GM18858 (cell line): ENCODE results near the gene LIX1L.

ENCODE experiments used
- ATAC-seq: cut with Tn5 transposase; IDR thresholded peaks from one replicate; pipeline ENCODE4 v1.9.1; 2021; ENCODE audit not compliant: unreplicated experiment

Gene LIX1L

DNA sequence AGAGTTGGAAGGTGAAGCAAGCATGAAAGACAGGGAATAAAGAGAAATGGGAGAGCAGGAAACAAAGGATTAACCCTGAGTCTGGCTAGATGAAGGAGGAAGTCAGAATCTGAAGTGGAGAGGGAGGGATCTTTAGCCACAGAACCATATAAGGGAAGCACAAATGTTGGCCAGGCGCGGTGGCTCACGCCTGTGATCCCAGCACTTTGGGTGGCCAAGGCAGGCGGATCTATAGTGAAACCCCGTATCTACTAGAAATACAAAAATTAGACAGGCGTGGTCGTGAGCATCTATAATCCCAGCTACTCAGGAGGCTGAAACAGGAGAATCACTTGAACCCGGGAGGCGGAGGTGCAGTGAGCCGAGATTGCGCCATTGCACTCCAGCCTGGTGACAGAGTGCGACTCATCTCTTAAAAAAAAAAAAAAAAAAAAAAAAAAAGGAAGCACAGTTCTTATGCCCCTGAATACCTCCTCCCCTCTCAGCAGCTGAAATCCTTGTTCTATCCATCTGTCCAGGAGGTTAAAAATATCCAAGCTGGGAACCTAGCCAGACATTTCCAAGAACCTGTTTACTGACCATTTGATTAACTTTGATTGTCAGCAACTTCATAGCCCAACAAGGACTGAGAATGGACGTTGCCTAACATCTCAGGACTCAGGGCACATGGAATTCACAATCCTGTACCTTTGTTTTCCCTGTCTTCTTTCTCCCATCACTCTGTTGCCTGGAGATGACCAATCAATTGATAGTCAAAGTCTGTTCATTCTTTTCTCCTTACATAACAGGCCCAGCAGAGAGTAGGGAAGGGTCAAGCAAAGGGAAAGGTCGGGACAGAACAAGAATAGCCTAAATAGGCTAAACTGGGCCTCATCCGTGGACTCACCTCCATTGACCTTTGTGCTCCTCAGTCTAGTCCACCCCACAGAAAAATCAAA is 28.0 kb upstream of the LIX1L start:
- ATAC-seq, result no peak

DNA sequence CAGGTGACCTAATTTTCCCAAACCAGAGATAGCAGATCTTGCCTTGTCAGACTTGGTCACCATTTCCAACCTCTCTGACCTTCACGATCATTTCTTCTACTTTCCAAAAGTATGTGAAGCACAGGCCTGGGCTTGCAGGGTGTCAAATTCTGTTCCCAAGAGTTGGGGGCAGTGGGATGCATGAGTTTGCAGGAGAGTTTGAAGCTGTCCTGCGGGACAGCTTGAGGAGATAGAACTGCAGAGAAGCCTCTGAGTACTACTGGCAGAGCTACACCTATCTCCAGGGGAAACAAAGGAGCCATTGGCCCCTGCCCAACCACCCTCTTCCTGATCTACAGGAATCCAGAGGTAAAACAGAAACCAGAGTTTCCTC is 27.3 kb upstream of the LIX1L start:
- no peak for ATAC-seq

DNA sequence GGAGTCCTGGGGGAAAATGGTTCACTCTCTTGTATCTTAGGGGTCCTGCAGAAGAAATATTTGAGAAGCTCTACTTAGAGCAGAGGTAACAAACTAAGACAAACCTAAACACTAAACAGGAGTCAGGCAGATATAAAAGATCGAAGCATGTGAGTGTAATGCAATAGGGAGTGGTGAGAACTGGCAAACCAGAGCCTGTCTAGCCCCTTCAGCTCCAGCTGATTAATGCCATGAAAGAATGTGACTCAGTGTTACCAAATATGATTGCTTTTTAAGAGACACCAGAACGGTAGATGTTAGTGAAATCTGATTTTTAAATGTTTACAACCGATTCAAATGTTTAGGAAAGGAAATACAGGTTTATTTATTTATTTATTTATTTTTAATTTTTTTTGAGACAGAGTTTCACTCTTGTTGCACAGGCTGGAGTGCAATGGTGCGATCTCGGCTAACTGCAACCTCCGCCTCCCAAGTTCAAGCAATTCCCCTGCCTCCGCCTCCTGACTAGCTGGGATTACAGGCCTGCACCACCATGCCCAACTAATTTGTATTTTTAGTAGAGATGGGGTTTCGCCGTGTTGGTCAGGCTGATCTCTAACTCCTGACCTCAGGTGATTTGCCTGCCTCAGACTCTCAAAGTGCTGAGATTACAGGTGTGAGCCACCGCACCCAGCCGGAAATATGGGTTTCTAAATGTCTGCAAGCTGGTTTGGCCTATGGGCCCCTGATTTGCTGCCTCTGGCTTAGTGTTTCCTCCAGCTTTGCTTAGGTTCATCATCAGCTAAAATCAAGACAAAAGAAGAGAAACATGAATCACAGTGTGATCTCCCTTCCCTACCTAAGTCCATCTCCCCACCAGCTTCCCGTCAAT is 26.4 kb upstream of the LIX1L start:
- ATAC-seq, result no peak

DNA sequence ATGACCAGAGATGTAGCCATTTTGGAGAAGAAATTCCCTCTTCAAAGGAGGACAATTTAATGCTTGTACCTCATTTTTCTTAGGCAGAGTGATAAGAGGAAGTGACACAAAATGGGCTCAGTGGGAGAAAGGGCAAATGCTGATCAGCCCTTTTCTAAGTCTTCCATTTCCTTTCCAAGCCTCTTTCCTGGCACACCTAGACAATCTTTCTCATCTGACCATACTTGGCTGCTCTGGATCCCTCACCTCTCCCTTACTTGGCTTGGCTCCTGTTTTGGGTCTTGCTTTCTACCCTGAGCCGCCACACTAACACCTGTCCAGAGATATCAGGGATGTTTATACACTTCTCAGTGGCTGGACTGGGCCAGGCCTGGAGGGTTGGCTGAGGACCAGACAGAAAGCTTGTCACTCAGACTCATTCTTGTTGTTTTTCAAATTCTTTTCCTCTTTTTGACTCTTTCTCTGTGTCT is 25.4 kb upstream of the LIX1L start:
- ATAC-seq, result no peak

DNA sequence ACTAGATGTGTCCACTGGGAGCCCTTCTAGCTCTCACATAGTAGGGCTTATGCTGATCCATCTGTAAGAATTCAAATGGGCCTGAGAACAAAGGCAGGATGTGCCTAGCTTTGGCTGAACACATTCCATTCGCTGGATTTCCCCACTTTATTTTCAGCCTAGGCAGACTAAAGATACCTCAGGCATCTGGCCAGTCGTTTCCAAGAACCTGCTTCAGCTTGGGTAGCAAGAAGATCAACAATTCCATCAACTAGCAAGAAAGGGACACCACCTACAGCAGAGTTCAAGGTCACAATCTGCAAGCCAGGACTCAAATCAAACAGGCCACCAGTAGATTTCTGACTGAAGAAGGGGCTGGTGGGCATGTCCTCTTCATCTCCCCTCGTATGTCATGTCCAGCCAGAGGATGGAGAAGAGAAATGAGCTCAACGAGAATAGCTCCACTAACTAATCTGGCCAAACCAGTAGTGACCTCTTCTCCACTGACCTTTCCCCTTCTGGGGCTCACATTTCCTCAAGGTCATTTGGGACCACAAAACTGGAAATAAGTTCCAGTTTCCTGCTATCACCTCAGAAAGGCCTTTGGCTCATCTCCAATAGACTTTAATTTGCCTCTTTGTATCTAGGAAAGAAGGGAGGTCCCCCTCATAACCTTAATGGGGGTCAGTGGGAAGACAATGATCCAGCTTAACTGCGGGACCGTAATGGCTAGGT is 24.4 kb upstream of the LIX1L start:
- no peak for ATAC-seq

DNA sequence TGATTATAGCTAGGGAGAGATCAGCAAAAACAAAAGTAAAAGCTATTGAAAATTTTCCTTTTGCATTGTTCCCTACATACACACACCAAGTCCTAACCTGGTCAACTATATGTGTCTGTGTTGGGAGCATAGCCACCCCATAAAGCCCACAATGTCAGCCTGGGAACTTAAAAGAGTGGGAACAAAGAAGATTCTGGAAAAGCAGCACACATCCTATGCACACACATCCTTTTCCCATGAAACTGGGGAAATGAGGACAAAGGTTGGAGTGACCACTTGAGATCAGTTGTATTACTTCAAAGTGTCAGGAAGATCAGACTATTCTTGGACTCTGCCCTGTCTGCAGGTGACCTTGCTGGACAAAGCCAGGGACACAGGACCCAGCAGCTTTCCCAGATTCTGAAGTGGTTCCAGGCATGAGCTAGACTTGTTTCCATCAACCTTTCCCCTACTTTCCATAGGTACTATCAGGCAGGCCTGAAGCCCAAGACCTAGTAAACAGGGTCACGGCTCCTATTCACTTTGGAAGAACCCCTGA is 22.7 kb upstream of the LIX1L start:
- no peak for ATAC-seq

DNA sequence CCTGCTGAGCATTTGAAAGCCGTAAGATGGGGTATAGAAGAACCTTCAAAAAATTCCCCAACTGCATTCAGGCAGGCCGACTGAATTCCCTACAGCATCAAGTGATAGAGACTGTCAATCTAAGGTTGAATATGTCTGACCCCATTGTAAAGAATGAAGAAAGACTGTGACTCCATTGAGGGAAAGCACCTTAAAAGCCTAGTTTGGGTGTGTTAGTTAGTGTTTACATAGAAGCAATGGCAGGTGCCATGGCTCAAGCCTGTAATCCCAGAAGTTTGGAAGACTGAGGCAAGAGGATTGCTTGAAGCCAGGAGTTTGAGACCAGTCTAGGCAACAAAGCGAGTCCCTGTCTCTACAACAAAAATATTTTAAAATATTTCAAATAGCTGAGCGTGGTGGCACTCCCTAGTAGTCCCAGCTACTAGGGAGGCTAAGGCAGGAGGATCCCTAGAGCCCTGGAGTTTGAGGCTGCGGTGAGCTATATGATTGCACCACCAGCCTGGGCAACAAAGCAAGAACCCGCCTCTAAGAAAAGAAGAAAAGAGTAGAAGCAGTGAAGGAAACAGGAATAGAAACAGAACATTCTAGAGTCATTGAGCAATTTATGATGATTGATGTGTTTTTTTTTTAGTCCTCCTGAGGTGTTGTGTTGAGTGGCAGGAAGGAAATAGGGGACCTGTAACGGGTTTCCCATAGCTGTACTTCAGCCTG is 22.1 kb upstream of the LIX1L start:
- ATAC-seq, result no peak

DNA sequence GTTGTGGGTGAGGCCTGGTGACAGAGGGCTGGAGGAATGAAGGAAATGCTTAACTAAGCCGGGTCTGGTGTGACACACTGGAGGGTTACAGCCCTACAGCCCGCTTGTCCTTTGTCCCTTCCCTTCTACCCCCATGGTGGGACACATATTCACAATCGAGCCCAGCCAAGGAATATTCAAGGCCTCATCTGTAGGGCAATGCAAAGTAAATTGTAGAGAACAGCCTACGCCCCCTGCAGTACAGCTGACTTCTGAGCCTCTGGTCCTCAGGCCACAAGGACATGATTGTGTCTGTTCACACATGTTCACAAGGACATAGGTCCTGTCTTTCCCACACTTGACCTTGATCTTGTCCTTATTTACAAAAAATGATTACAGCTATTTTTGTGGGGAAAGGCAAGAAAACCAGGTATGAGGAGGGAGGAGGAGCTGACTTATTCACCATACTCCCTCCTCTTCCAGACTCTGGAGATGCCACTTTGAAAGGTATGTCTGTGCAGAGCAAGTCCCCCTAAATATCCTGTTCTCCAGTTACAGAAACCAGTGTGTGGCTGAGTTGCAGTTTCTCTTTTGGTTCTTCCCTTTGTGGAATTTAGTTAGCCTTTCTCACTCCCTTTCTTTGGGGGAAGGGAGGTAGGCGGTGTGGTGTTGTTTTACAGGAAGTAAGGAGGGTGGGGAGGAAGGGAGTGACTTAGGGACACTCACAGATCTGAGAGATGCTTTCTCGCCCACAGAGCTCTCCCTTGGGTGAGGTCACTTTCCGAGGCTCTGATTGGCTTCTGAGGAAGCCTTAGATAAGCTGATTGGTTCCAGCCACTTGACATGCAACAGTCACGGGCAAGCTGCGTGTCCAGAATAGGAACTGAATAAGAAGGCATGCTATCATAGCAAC is 21.3 kb upstream of the LIX1L start:
- ATAC-seq, result peak; percentile 90

DNA sequence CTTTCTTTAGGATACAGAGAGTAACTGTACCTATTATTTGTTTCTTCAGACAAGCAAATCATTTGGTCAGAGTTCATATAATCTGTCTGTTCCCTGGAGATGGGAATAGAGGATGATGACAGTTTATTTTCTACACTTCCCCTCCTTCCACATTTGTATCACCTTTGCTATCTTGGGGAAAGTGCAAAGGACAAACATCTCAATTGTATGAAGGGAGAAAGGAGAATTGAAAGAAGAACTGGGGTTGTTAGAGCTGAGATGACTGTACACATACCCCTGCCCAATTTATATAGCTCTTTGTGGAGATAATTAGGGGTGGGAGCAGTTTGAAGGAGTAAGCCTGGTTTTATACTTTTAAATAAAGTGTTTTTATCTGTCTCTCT is 20.6 kb upstream of the LIX1L start:
- no peak for ATAC-seq

DNA sequence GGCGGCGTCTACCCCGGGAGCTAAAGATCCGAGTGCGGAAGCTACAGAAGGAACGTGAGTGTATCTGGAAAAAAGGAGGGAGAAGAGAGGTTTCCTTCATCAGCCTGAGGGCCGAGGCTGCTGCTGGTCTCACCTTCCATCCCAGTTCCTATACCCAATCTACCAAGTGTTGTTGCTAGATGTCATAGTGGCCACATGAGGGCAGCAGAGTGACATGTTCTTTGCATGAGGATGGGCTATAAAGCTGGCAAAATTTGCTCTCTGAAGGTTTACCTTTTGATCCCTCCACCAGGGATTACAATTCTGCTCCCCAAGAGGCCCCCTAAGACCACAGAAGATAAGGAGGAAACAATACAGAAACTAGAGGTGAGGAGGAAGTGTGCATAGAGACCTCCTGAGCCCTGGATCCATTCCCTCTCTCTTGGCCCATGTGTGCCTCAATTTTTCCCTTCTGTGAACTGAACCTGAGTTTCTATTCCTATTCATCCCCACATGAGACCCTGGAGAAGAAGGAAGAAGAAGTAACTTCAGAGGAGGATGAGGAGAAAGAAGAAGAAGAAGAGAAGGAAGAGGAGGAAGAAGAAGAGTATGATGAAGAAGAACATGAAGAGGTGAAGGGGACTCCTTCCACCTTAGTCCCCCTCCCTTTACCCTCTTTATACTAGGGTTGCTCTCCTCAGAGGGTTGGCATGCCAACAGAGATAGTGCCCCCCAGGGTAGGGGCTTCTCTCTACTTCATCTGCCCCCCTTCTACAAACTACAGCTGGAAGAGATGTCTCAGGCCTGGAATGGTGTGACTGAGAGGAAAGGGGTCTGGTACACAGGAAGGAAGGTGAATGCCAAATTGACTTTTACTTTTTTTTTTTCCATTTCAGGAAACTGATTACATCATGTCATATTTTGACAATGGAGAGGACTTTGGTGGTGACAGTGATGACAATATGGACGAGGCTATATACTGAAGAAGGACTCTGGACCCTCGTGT is 20.0 kb upstream of the LIX1L start:
- no peak for ATAC-seq

DNA sequence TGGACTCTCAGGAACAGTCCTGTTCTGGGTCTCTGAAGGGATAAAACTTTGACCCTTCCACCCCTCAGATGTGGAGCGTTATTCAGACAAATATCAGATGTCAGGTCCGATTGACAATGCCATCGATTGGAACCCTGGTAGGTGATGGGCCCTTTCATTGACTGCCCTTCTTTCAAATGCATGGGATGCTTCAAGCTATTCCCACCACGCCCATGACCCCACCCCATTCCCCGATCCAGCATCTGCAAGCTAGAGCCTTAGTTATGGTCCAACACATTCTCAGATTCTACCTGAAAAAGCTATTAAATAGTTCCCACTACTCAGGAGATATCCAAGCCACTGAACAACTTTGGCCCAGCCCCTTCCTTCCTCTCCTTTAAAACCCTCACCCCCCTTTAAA is 19.2 kb upstream of the LIX1L start:
- no peak for ATAC-seq

DNA sequence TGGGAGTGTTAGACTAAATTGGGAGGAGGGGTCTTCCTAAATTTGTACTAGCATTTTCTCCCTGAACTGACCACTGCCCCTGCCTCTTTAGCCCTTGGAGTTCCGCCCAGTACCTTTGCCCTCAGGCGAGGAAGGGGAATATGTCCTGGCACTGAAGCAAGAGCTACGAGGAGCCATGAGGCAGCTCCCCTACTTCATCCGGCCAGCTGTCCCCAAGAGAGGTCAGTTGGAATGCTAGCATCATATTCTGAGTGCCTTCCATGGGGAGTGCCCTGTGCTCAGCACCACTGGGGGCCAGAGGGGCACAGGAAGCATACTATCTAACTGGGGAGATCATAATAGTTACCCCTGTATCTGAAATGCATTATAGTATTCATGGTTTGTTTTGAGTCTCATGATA is 17.4 kb upstream of the LIX1L start:
- no peak for ATAC-seq

DNA sequence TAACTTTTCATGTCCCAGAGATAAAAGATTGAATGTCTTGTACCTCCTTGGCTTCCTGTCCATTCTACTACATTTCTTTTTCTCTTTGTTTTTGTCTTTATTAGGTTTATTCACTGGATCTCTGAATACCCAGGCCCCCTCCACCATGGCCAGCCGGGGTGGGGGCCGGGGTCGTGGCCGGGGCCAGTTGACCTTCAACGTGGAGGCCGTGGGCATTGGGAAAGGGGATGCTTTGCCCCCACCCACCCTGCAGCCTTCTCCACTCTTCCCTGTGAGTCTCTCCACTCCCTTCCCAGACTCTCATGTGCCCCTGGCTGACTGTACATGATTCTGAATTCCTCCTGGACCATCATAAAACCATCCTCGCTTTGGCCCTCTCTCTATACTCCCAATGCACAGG is 16.9 kb upstream of the LIX1L start:
- ATAC-seq, result no peak

DNA sequence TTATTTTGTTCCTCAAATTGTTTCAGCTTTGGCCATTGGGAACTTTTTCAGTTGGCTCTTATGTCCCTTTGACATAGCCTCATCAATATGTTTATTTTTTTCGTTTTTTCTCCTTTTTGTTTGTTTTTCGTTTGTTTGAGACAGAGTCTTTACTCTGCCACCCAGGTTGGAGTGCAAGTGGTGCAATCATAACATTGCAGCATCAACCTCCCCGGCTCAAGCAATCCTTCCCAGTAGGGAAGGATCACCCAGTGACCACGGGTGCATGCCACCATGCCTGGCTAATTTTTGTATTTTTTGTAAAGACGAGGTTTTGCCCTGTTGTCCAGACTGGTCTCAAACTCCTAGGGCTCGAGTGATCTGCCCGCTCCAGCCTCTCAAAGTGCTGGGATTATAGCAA is 14.8 kb upstream of the LIX1L start:
- no peak for ATAC-seq

DNA sequence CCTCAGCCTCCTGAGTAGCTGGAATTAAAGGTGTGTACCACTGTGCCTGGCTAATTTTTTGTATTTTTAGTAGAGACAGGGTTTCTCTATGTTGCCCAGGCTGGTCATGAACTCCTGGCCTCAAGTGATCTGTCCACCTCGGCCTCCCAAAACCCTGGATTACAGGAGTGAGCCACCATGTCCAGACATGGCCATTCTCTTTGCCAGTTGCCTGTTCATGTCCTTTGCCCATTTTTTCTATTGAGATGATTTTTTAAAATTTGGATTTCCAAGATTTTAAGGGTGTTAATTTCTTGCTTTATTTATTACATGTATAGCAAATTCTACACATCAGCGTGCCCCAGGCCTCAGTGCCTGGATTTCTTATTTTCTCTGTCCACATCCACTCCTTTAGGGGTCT is 9.5 kb upstream of the LIX1L start:
- no peak for ATAC-seq

DNA sequence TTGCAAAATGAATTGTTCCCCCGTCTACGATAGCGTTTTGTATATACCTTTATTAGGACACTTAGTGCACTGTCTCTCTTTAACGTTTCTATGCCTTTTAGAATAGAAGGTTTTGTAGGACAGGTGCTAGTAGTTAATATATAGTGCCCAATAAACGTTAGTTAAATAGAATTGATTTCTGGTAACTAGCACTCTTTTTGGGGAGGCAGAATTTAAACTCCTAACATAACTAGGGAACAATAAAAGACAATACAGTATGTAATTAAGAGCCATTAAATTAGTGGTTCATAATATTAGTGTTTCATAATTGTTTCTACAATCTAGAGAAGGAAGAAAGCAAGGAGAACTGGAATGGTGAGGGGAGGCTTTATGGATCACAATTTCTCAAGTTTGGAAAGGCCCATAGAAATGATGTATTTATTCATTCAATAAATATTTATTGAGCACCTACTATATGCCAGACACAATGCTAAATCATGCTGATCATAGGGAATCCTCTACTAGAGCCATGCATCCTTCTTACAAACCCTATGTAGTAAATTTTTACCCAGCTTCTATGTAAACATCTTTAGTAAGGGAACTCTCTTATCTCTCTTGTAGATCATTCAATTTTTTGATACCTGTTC is 7.4 kb upstream of the LIX1L start:
- ATAC-seq, result no peak

DNA sequence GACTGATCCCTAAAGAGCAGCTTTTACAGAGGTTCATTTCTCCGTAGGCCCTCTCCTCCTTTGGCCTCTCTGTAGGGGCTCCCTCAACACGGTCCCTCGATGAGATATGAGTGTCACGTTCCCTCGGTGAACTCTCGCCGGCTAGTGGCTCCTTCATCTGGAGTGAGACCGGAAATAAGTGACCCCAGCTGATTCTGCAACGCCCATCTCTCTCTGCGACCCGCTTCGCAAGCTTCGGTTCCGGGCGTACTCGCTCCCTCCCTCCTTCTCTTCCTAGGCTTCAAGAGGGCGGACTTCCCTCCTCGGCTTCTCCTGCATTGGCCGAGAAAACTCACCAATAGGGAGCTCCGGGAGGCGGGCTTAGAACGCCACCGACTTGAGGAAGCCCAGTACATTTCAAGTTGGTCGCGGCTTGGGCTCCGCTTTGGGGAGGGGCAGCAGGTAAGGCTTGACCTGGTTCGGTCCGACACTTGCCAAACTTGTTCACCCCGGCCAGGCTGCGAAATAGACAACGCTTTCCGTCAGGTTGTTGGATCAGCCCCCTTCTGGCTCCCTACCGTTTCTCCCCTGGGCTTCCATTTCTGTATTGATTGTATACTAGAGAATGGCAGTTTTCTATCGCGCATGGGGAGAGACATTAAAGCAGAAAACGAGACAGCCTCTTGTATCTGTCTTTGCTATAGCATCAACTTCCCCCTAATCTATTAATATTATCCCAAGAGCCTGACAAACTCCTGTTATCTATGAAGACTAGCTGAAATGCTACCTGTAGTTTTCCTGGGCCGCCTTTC is 6.7 kb upstream of the LIX1L start, which contains the start of the genes ANKRD34A and POLR3GL:
ANKRD34A (minus strand) TSS at position 248 of the 791 bp plus-strand sequence. CDS start 2,816 bp downstream, outside the sequence.
POLR3GL (plus strand) TSS at position 363 of the 791 bp plus-strand sequence. CDS start 10,176 bp downstream, outside the sequence.
- peak; percentile 83 for ATAC-seq
